Right lobe of liver (tissue), 6 donors: ENCODE results near the gene TECPR2. TPM values are rescaled to one million over a fixed set of nuclear protein-coding genes. Genes with fewer than 3 reads are reported as not detected.

Experiments used
- ATAC-seq, 4 donors: fragments of 200-7000 bp; cut with Tn5 transposase; one replicate each; pipeline ENCODE4 v1.9.1; 2020; ENCODE audit warnings: mild to moderate bottlenecking in 4 of 4, moderate library complexity in 4 of 4
- DNase-seq, 3 donors: peaks; one replicate each; pipeline ENCODE4 v3.0.0-alpha.2; 2020
- H3K27ac ChIP-seq, 3 donors: fragments of 200-600 bp; one replicate each; pipeline ENCODE4 v1.8.0; 2022
- H3K27me3 ChIP-seq, 2 donors: fragments of 200-600 bp; one replicate each; pipeline ENCODE4 v1.8.0; 2022
- H3K36me3 ChIP-seq, 4 donors: fragments of 200-600 bp; sonication (generic) in 1 of 4; one replicate each; pipeline versions ENCODE4 v1.5.1 to v1.8.0; 2017 to 2022; ENCODE audit warnings: control low read depth in 1 of 4
- H3K4me1 ChIP-seq, 4 donors: fragments of 200-600 bp; sonication (generic) in 1 of 4; one replicate each; pipeline versions ENCODE4 v1.5.1 to v1.8.0; 2017 to 2022; ENCODE audit warnings: control low read depth in 1 of 4
- H3K4me3 ChIP-seq, 3 donors: fragments of 200-600 bp; one replicate each; pipeline ENCODE4 v1.8.0; 2022
- H3K9me3 ChIP-seq, 4 donors: fragments of 200-600 bp; sonication (generic) in 1 of 4; one replicate each; pipeline versions ENCODE4 v1.5.1 to v1.8.0; 2017 to 2022; ENCODE audit warnings: control low read depth in 1 of 4
- CTCF ChIP-seq, 4 donors: fragments of 200-600 bp in 3 of 4; fragments of 450-650 bp in 1 of 4; IDR thresholded peaks; one replicate each; pipeline versions ENCODE4 v1.5.1 to v1.8.0; 2016 to 2022; ENCODE audit warnings: antibody characterized with exemption in 4 of 4, mild to moderate bottlenecking in 2 of 4
- POLR2A ChIP-seq: fragments of 450-650 bp; IDR thresholded peaks from one replicate; pipeline ENCODE4 v1.6.1; 2017; ENCODE audit warnings: antibody characterized with exemption, mild to moderate bottlenecking
- WGBS: methylation state at CpG from one replicate; pipeline ENCODE4 v1.1.6; 2018; ENCODE audit warnings: low coverage, low lambda C conversion rate; ENCODE audit not compliant: insufficient coverage; ENCODE audit errors: missing lambda C conversion rate; 5-methylcytosine and 5-hydroxymethylcytosine counted together
- intact Hi-C, 2 donors: fragments of 100-400 bp; cut with DNase I; formaldehyde crosslinking; loops; one replicate each; pipeline versions ENCODE4 v1.11.2 to v1.14.1; 2022
- total RNA-seq, 6 experiments: library from RNA; depleted of rRNA in 2 of 6; stranded (reverse); fragments of >200 nt in 2 of 6; fragmentation: NEBNext Ultra II Directional in 3 of 6; extraction: Animal tissue kit (Norgen Biotek cat#: 25700) in 3 of 6; gene quantifications; one replicate each; pipeline versions ENCODE4 v1.1.0 to v1.2.4, GENCODE V29; 2016 to 2023
- donor health status: DM: no; HTN: yes; CAD: no.
- donor health status: DM: no; HTN: no; CAD: no.
- donor health status: DM: no; HTN: no; CAD: no.
- donor health status: DM: no; HTN: yes; CAD: no.
- donor health status: DM: no; HTN: yes; CAD: no.

The TECPR2 gene
- total RNA-seq, 6 experiments from 2014 or later, result 5.5 to 10.5 (median 9.4) TPM

- TF ChIP-seq CTCF (IDR thresholded peaks at IDR 0.05) (no peak), POLR2A (no peak)
- peak overlapping the region; percentile 80 to 94 (median 93) for H3K4me3 ChIP-seq
- intact Hi-C loops, result no loop called here
- H3K36me3 ChIP-seq, result peaks cover 0 to 8% (median 3%) of the 10 kb centered on the region in 4 donors
- 3% methylated on average over 16 of the region's 53 CpGs for WGBS
- no peaks in the 10 kb centered on the region for H3K9me3 ChIP-seq
- peaks cover 0 to 19% (median 4%) of the 10 kb centered on the region in 4 donors for H3K4me1 ChIP-seq
- DNase-seq (no peak), ATAC-seq (peak; percentile 15 to 38 (median 29))
- no peaks in the 10 kb centered on the region for H3K27me3 ChIP-seq
- H3K27ac ChIP-seq, result peak overlapping the region; percentile 69 to 81 (median 79)
These were observed 622 bp downstream of the TECPR2 start for GRCh38 chr14:102363182-102363943.

GRCh38 chr14:102370305-102370809, 7.6 kb downstream of the TECPR2 start:
- Histone ChIP-seq H3K9me3 (no peaks in the 10 kb centered on the region), H3K36me3 (no peaks in the 10 kb centered on the region), H3K4me3 (no peak overlapping the region), H3K4me1 (no peaks in the 10 kb centered on the region), H3K27me3 (no peaks in the 10 kb centered on the region), H3K27ac (no peak overlapping the region)
- TF ChIP-seq POLR2A (no peak), CTCF (IDR thresholded peaks at IDR 0.05) (no peak)
- ATAC-seq (peak; percentile 46 to 61 (median 50)), DNase-seq (no peak)
- WGBS, result 57% methylated on average over 11 of the region's 11 CpGs
- intact Hi-C loops, result no loop called here

- TF ChIP-seq POLR2A (no peak), CTCF (IDR thresholded peaks at IDR 0.05) (no peak)
- Histone ChIP-seq H3K27ac (no peak overlapping the region), H3K4me3 (no peak overlapping the region), H3K4me1 (peaks cover 0 to 7% (median 0%) of the 10 kb centered on the region in 4 donors), H3K9me3 (no peaks in the 10 kb centered on the region), H3K36me3 (no peaks in the 10 kb centered on the region), H3K27me3 (no peaks in the 10 kb centered on the region)
- no peak for ATAC-seq
- no peak for DNase-seq
- intact Hi-C loops, result no loop called here
- WGBS, result 85% methylated on average over 2 of the region's 4 CpGs
These were observed 8.6 kb downstream of the TECPR2 start for GRCh38 chr14:102371361-102371760.

GRCh38 chr14:102373110-102373509, 10.4 kb downstream of the TECPR2 start:
- no peak overlapping the region for H3K4me3 ChIP-seq
- DNase-seq (no peak), ATAC-seq (no peak)
- H3K36me3 ChIP-seq, result peaks cover 0 to under 1% (median 0%) of the 10 kb centered on the region in 4 donors
- no peak overlapping the region for H3K27ac ChIP-seq
- intact Hi-C loops, result no loop called here
- 82% methylated on average over 3 of the region's 3 CpGs for WGBS
- H3K27me3 ChIP-seq, result no peaks in the 10 kb centered on the region
- TF ChIP-seq POLR2A (no peak), CTCF (IDR thresholded peaks at IDR 0.05) (no peak)
- no peaks in the 10 kb centered on the region for H3K9me3 ChIP-seq
- peaks cover 0 to 9% (median 0%) of the 10 kb centered on the region in 4 donors for H3K4me1 ChIP-seq
